HG03442 (cell line): ENCODE results near the gene FFAR2.
A peak's percentile ranks its signal among the peaks of the same experiment; 100 is the strongest.

Source experiments
- ATAC-seq: cut with Tn5 transposase; IDR thresholded peaks from one replicate; pipeline ENCODE4 v1.9.1; 2021; ENCODE audit warnings: mild to moderate bottlenecking, moderate library complexity; ENCODE audit not compliant: unreplicated experiment

FFAR2 gene

GRCh38 chr19:35478794-35479677 is 31.0 kb downstream of the FFAR2 start:
- no peak for ATAC-seq

DNA sequence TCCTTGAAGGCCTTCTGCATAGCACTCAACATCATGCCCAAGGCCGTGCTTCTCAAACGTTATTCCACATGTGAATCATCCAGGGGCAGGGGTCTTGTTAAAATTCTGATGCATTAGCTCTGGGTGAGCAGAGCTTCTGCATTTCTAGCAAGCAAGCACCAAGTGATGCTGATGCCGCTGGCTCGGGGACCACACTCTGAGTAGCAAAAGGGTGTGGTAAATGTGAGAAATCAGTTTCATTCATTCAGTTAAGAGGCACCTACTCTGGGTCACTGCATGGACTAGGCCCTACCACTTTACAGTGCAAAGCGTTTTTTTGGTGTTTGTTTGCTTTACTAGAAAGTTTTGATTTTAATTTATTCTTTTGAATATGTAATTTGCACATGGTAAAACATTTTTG is 35.0 kb downstream of the FFAR2 start:
- ATAC-seq = no peak

DNA sequence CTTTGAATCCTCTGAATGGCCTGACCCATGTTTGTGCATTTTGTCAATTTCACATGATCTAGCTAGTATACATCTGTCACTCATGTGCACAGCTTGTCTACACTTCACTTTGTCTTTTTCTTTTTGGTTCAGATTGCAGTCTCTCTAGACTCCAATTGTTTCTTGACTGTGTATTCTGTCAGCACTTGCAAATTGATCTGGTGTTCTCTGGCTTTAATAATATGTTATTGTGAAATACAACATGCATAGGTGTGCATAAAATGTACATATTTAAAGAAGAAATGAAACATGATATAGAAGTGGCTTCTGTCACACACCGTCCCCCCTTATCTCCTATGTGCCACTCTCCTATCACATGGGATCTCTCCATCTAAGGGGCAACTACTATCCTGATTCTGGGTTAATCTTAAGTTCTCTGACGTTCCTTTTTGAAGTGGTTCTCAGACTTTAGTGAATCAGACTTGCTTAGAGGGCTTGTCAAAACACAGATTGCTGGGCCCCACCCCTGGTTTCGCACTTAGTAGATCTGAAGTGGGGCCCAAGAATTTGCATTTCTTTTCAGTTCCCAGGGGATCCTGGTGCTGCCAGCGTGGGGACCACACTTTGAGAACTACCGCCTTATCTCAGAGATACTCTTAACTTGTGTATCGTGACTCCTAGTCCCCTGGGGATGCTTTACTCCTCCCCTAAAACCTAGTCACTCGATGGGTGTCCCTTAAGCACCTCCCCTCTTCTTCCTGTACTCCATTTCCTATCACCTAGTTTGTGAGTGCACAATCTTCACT is 36.4 kb downstream of the FFAR2 start:
- peak; percentile 47 for ATAC-seq

DNA sequence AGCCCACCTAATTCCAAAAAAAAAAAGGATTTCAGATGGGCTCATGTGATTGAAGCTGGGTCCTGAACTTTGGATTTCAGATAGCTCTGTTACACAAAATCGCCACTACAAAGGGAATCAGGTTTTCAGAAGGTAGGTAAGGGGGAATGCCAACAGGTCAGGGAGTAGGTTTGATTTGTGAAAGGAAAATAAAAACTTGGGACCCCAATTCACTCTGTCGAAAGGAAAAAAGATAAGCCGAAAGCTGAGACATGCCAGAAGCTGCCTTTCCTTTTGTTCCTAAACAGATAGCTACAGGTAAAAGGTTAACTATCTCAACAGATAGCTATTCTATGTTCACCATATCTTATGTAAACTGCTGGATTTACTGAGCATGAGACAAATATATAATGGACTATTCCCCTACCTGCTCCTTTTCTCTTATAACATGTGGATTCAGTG is 38.2 kb downstream of the FFAR2 start:
- ATAC-seq = no peak

GRCh38 chr19:35487656-35488182 is 39.7 kb downstream of the FFAR2 start:
- ATAC-seq = no peak

DNA sequence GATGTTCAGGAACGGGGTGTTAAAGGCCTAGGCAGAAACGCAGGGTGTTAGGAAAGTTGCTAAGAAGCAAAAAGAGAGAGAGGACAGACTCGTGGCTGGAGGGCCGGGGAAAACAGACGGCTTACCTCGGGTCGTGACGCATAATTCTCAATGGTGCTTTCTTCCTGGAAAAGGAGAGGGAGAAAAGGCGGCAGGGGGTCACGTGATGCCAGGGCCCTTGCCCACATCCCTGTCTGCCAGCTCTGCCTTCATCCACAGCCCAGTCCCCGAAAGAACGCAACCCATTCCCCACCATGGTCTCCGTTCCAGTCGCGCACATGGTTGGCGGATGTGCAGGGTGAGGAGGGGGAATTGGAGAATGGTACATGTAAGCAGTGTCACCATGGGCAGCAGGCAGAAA is 40.6 kb downstream of the FFAR2 start:
- ATAC-seq = no peak

DNA sequence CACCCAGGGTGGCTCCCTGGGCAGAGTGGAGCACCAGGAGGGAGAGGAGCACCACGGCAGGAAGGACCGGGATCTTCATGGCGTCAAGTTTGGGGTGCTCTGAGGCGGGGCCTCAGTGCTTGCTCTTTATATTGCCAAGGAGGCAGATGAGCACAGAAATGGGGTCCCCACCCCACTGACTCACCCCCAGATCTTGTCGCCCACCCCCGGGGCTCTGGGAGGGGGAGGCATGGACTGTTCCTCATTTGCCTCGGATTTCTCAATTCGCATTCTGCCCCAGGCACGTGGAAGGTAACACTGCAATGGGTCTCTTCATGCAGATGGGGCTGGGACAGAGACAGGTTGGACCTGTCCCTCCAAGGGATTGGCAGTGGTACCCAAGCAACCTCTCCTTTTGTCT is 42.3 kb downstream of the FFAR2 start, which contains the start of gene KRTDAP:
Gene KRTDAP (minus strand): TSS at position 101 of the 400 bp plus-strand sequence. CDS start 22 bp downstream, at position 79.
- ATAC-seq = no peak

GRCh38 chr19:35491836-35492360 is 43.8 kb downstream of the FFAR2 start:
- no peak for ATAC-seq

- no peak for ATAC-seq
These were observed 45.9 kb downstream of the FFAR2 start for GRCh38 chr19:35493971-35494370.

- ATAC-seq = no peak
These were observed 47.3 kb downstream of the FFAR2 start for GRCh38 chr19:35495107-35496064.

DNA sequence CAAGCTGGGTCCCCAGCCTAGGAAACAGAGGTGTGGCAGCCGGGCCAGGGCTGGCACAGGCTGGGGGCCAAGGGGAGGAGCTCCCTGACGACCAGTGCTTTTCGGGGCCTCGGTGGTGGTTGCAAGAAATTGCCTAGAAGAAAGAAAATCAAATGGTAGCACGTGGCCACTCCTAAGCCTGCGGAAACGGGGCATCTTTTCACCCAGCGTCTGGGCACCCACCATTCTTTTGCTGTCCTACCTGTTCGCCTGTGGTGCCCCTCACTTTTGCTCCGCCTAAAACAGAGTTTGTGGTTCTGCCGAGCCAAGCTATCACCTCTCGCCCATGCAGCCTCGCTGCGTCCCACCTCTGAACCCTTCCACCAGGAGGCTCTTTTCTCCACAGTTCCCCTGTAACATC is 49.3 kb downstream of the FFAR2 start:
- no peak for ATAC-seq

DNA sequence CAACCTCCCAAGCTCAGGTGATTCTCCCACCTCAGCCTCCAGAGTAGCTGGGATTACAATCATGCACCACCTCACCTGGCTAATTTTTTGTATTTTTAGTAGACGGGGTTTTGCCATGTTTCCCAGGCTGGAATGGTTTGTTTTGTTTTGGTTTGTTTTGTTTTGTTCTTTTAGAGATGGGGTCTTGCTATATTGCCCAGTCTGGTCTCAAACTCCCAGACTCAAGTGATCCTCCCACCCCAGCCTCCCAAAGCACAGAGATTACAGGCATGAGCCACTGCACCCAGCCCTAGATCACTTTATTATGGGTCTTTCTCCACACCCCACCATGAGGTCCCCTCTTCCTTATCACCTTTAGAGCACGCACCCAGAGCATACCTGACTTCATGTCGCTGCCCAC is 50.2 kb downstream of the FFAR2 start:
- no peak for ATAC-seq

GRCh38 chr19:35498984-35499527 is 51.0 kb downstream of the FFAR2 start:
- no peak for ATAC-seq

DNA sequence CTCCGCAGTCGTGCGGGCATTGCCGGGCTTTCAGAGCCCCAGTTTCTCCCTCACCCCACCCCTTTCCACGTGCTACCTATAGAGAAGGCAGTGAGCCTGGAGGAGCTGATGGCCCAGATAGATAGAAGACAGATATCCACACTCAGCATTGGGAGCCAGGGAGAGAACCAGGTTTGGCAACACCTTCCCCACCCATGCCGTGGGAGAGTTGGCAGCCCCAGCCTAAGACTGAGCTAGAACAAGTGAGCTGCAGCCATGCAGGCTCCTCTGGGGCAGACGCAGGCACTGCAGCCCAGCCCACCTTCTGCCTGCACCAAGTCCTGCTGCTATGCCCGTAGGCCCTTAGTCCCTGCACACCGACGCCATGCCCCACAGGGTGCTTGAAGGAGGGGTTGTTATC is 52.6 kb downstream of the FFAR2 start:
- ATAC-seq = no peak
